GM13977 (cell line): Measurements from ENCODE around the gene CHRNA1.

Experiments
- DNase-seq: peaks from one replicate; pipeline ENCODE4 v3.0.0; 2012; ENCODE audit warnings: low spot score
- in situ Hi-C: fragments of 300-500 bp; cut with MboI; formaldehyde crosslinking; loops from one replicate; pipeline ENCODE4 v1.12.0; 2022; ENCODE audit warnings: low sequenced_read_pairs, low pct_unique_long_range_greater_than_20kb, mixed read lengths, inconsistent platforms; ENCODE audit not compliant: unreplicated experiment
- TF ChIP-seq, protein P1 (sequence below): IDR thresholded peaks from 2 replicates; pipeline ENCODE4 v1.5.1; 2012; ENCODE audit warnings: mild to moderate bottlenecking, control low read depth; ENCODE audit not compliant: insufficient read depth; ENCODE audit errors: extremely low read depth, missing control alignments

CHRNA1 gene

DNA sequence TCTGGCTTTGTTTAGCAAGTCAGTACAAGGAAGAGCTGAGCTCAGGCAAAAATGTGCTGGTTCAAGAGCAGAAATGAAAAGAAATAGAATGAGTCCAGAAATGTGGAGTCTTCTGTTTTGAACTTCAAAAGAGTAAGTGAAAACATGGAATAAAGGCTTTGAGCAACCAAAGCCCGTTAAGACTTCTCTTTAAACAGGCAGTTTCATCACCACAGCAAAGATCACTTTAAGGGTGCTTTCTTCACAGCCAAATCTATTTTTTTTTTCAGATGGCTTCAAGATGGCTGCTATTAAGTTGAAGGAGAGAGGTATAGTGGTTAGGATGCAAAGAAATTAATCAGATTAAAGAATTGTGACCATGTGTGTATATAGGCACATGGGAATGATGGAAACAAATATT, 2.0 kb upstream of the CHRNA1 start:
- in situ Hi-C loops: no loop called here
- no peak for DNase-seq
- TF ChIP-seq, protein P1, sequence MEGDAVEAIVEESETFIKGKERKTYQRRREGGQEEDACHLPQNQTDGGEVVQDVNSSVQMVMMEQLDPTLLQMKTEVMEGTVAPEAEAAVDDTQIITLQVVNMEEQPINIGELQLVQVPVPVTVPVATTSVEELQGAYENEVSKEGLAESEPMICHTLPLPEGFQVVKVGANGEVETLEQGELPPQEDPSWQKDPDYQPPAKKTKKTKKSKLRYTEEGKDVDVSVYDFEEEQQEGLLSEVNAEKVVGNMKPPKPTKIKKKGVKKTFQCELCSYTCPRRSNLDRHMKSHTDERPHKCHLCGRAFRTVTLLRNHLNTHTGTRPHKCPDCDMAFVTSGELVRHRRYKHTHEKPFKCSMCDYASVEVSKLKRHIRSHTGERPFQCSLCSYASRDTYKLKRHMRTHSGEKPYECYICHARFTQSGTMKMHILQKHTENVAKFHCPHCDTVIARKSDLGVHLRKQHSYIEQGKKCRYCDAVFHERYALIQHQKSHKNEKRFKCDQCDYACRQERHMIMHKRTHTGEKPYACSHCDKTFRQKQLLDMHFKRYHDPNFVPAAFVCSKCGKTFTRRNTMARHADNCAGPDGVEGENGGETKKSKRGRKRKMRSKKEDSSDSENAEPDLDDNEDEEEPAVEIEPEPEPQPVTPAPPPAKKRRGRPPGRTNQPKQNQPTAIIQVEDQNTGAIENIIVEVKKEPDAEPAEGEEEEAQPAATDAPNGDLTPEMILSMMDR: no peak

DNA sequence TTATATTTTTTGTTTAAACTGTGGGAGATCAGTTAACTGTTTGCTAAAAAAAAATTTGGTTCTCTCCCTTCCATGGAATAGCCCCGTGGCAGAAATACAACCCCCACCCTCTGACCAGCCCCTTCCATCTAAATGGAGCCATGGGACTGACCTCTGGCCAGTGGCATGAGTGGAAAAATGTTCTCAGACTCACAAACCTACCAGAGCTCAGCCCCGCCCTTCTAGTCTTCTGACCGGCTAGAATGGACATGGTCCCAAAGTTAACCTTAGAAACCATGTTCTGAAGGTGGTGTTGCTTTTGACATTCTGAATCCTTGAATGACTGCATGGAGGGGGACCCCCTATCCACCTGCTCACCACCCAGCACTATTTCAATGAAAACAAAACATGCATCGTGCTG, 1.3 kb upstream of the CHRNA1 start:
- in situ Hi-C loops: no loop called here
- no peak for DNase-seq
- TF ChIP-seq, protein P1: no peak

DNA sequence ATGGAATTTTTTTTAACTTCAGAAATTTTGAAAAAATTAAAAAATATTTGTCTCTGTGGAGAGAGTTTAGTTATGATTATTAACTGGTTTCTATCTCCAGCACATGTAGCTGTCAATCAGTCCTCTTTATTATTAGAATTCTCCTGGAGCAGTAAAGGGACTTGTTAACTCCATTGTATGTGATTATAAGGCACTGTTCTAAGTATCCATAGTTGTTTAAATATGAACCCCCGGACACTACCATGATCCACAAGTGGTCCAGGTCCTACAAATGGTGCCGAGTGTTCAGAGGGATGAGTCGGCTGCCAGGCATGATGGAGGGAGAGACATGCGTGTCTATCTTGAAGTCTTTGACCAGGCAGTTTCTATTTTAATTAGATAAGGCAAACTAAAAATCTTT, 492 bp downstream of the CHRNA1 start:
- no peak for DNase-seq
- in situ Hi-C loops: no loop called here
- TF ChIP-seq, protein P1: no peak

DNA sequence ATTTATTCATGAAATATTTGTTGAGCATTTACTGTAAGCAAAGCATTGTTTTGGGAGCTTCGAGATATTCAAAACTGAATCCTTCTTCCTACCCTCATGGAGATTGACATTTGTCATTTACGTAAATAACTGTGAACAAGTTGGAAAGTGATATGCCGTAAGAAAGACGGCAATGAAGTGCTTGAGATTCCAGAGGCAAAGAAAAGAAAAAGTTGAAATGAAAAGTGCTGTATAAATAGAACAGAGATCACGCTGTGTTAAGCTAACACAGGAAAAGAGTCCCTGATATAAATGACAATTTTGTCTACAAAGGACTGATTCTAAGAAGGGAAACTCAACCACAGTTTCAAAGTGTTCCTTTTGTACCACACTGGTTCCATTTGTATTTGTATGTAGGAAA, 1.8 kb downstream of the CHRNA1 start:
- TF ChIP-seq, protein P1: no peak
- no peak for DNase-seq
- in situ Hi-C loops: no loop called here

DNA sequence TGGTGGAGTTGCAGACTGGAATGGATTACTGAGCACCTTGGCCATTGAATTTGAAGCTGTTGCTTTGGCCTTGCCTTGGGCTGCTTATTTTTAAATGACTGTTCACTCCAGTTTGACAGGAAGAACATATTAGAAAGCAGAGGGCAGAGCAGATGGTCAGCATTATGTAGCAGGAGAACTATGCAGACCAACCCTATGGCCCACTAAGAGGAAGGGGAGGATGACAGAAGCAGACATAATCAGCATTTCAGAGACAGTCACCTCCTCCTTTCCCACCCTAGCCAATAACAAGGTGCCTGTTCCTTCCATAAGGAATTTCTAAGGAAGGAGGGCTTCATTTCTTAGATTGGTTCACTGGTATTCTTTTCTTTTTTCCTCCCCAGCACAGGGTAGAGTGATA, 2.4 kb downstream of the CHRNA1 start:
- DNase-seq: no peak
- in situ Hi-C loops: no loop called here
- TF ChIP-seq, protein P1: no peak

GRCh38 chr2:174760845-174761473, 3.3 kb downstream of the CHRNA1 start:
- TF ChIP-seq, protein P1: no peak
- DNase-seq: no peak
- in situ Hi-C loops: no loop called here
